ENCODE measurements around the gene SLAMF9.

SLAMF9 gene

DNA sequence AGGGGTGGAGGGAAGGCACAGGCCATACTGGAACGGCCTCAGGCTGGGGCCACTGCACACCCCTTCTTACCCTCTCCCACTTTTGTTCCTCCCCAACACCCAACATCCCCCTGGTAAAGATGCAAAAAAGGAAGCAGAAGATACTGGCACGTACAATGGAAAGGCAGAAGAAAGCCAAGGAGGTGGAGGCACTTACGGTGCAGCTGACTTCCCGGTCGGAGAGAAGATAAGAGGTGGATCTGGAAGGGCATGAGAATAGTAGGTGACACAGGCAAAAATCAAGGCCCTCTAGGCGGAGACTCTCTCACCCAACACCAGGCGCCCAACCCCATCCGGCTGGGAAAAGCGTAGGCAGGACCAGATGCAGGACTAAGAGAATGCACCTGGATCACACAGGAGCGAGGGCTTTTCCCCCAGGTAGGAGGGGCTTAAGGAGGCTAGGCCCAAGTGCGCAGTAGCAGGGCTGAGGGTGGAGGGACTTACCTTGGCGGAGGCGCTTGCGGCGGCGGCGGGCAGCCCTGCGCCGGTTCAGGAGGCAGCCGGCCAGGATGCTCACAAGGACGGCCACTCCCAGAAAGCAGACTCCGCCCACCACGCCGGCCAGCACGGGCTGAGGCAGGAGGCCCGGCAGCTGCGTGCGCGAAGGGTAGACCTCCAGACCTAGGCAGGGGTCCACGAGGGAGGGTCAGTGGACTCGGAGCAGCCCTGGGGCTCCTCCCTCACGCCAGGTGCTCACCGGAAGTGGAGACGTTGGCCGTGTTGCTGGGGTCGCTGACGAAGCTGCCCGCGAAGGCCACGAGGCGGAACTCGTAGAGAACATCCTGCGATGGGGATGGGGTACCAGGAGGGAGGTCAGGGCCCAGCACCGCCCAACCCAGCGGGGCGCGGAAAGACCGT lies 24.6 kb downstream of the SLAMF9 start:
- Histone ChIP-seq H3K27ac (ENCODE audit: low read depth, low read length) (no peak overlapping the region), H3K9ac (ENCODE audit: low read depth in 1 of 2, low read length in 2 of 2) (no peak overlapping the region)

DNA sequence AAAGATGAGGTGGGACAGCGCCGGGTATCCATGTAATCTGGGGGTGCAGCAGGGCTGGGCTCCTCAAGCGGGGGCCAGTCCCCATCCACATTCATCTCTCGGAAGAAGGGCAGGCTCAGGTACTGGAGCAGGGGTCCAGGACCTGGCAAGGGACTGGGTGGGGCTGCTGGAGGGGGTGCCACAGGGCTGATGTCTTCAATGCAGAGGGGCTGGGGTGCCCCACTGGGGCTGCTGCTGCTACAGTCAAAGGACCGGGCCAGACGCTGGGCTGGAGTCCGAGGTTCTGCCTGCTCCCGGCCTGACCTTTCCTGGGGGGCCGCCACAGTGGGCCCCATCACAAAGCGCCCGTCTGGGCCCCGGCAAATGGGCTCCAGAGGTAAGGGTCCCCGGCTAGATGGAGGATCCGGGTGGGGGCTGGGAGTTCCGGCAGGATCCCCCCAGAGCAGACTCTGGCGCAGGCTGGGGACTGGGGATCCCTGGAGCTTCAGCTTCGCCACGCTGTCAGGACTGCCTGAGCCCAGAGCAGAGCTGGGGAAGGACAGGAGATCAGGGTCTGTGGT lies 25.5 kb downstream of the SLAMF9 start:
- Histone ChIP-seq H3K9me3 (ENCODE audit: control insufficient read depth in 1 of 2, low read length in 2 of 2) (no peaks in the 10 kb centered on the region), H3K27ac (ENCODE audit: low read depth, low read length) (no peak overlapping the region), H3K4me1 (ENCODE audit: control insufficient read depth in 1 of 2, insufficient read depth in 2 of 2, low read length in 2 of 2) (peaks cover 19 to 26% of the 10 kb centered on the region in 2 donors), H3K27me3 (ENCODE audit: control insufficient read depth in 1 of 2, insufficient read depth in 2 of 2, low read length in 2 of 2) (no peaks in the 10 kb centered on the region), H3K36me3 (ENCODE audit: control insufficient read depth in 1 of 2, insufficient read depth in 2 of 2, low read length in 2 of 2) (no peaks in the 10 kb centered on the region), H3K9ac (ENCODE audit: low read depth in 1 of 2, low read length in 2 of 2) (no peak overlapping the region), H3K4me3 (ENCODE audit: low read depth in 1 of 2, low read length in 2 of 2) (no peak overlapping the region)

More for the DNA sequence above, 24.6 kb downstream of the SLAMF9 start:
- Histone ChIP-seq H3K36me3 (ENCODE audit: control insufficient read depth in 1 of 2, insufficient read depth in 2 of 2, low read length in 2 of 2) (no peaks in the 10 kb centered on the region), H3K4me3 (ENCODE audit: low read depth in 1 of 2, low read length in 2 of 2) (no peak overlapping the region), H3K4me1 (ENCODE audit: control insufficient read depth in 1 of 2, insufficient read depth in 2 of 2, low read length in 2 of 2) (peaks cover 19 to 23% of the 10 kb centered on the region in 2 donors), H3K9me3 (ENCODE audit: control insufficient read depth in 1 of 2, low read length in 2 of 2) (no peaks in the 10 kb centered on the region), H3K27me3 (ENCODE audit: control insufficient read depth in 1 of 2, insufficient read depth in 2 of 2, low read length in 2 of 2) (no peaks in the 10 kb centered on the region)

DNA sequence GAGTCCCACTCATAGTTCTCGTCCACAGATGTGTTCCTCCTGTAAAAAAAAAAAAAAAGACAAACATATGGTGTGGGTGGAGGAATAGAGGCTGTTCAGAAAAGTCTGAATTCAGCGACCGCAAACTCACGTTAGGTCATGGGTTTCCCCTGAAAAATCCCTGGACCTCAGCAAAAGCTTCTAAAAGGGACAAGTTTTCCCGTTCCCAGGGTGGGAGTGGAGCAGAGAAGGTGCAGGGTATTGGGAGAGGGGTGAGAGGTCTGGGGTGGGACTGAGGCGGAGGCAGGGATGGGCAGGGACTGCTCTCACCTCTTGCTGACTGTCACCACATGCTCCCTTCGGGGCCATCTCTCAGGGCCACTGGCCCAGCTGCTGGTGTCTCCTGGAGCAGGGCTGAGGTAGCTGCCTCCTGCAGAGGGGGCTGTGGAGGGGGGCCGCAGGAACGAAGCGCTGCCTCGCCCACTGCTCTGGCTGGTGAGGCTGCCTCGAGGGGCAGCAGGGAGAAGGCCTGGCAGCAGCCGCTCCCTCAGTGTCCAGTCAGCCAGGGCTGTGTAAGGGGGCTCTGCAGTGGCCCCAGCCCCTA lies 26.1 kb downstream of the SLAMF9 start:
- Histone ChIP-seq H3K9ac (ENCODE audit: low read depth in 1 of 2, low read length in 2 of 2) (no peak overlapping the region), H3K4me1 (ENCODE audit: control insufficient read depth in 1 of 2, insufficient read depth in 2 of 2, low read length in 2 of 2) (peaks cover 25 to 32% of the 10 kb centered on the region in 2 donors), H3K9me3 (ENCODE audit: control insufficient read depth in 1 of 2, low read length in 2 of 2) (no peaks in the 10 kb centered on the region), H3K27me3 (ENCODE audit: control insufficient read depth in 1 of 2, insufficient read depth in 2 of 2, low read length in 2 of 2) (no peaks in the 10 kb centered on the region), H3K4me3 (ENCODE audit: low read depth in 1 of 2, low read length in 2 of 2) (no peak overlapping the region), H3K36me3 (ENCODE audit: control insufficient read depth in 1 of 2, insufficient read depth in 2 of 2, low read length in 2 of 2) (no peaks in the 10 kb centered on the region), H3K27ac (ENCODE audit: low read depth, low read length) (no peak overlapping the region)

DNA sequence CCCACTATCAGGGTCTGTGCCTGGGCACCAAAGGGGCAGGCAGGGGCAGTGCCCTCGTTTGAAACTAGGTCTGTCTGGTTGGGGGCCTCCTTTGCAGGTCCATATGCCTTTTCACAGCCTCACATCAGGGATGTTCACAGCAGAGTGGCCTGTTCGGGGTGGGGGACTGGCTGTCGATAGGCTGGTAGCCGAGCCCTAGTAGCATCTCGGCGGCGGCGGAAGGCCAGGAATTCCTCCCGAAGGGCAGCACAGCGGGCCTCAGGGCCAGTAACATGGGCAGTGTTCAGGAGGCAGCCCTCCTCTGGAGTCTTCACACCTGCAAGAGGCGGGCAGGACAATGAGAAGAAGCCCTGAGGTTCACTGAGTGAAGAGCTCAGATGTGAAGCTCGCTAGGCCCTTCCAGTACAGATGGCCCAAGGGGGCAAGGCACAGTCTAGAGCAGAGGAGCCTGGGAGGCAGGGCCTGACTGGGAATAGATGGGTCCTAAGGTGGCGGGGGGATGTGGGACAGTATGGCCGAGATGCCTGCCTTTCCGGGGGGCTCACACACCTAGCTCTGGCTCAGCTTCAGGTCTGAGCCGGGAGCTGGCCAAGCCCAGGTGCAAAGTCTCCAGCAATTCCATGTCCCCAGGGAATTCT lies 26.7 kb downstream of the SLAMF9 start:
- H3K4me1 ChIP-seq (ENCODE audit: control insufficient read depth in 1 of 2, insufficient read depth in 2 of 2, low read length in 2 of 2) = peaks cover 31 to 38% of the 10 kb centered on the region in 2 donors
- H3K36me3 ChIP-seq (ENCODE audit: control insufficient read depth in 1 of 2, insufficient read depth in 2 of 2, low read length in 2 of 2) = no peaks in the 10 kb centered on the region
- no peak overlapping the region for H3K27ac ChIP-seq (ENCODE audit: low read depth, low read length)
- H3K4me3 ChIP-seq (ENCODE audit: low read depth in 1 of 2, low read length in 2 of 2) = no peak overlapping the region
- no peaks in the 10 kb centered on the region for H3K27me3 ChIP-seq (ENCODE audit: control insufficient read depth in 1 of 2, insufficient read depth in 2 of 2, low read length in 2 of 2)
- no peak overlapping the region for H3K9ac ChIP-seq (ENCODE audit: low read depth in 1 of 2, low read length in 2 of 2)
- no peaks in the 10 kb centered on the region for H3K9me3 ChIP-seq (ENCODE audit: control insufficient read depth in 1 of 2, low read length in 2 of 2)

DNA sequence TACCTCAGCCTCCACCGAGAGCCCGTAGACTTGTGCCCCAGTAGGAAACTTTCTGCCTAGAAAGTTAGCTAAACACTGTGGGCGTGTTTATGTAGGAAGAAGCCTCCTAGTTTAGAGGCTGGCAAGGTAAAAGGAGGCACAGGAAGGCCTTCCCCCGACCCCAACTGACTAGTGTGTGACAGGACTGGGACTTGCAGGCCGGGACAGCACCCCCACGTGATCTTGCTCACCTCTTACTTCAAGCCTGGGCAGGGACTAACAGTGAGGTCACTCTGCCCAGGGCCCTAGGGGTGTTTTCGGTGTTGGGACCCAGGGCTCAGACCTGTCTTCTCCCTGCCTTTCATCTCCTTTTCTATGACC lies 28.3 kb downstream of the SLAMF9 start:
- Histone ChIP-seq H3K9ac (ENCODE audit: low read depth in 1 of 2, low read length in 2 of 2) (peak overlapping the region; percentile 96 to 99), H3K4me1 (ENCODE audit: control insufficient read depth in 1 of 2, insufficient read depth in 2 of 2, low read length in 2 of 2) (peaks cover 48 to 54% of the 10 kb centered on the region in 2 donors), H3K27ac (ENCODE audit: low read depth, low read length) (peak overlapping the region; percentile 98), H3K36me3 (ENCODE audit: control insufficient read depth in 1 of 2, insufficient read depth in 2 of 2, low read length in 2 of 2) (peaks cover 3 to 5% of the 10 kb centered on the region in 2 donors), H3K4me3 (ENCODE audit: low read depth in 1 of 2, low read length in 2 of 2) (peak overlapping the region; percentile 96 to 98), H3K9me3 (ENCODE audit: control insufficient read depth in 1 of 2, low read length in 2 of 2) (no peaks in the 10 kb centered on the region), H3K27me3 (ENCODE audit: control insufficient read depth in 1 of 2, insufficient read depth in 2 of 2, low read length in 2 of 2) (no peaks in the 10 kb centered on the region)

DNA sequence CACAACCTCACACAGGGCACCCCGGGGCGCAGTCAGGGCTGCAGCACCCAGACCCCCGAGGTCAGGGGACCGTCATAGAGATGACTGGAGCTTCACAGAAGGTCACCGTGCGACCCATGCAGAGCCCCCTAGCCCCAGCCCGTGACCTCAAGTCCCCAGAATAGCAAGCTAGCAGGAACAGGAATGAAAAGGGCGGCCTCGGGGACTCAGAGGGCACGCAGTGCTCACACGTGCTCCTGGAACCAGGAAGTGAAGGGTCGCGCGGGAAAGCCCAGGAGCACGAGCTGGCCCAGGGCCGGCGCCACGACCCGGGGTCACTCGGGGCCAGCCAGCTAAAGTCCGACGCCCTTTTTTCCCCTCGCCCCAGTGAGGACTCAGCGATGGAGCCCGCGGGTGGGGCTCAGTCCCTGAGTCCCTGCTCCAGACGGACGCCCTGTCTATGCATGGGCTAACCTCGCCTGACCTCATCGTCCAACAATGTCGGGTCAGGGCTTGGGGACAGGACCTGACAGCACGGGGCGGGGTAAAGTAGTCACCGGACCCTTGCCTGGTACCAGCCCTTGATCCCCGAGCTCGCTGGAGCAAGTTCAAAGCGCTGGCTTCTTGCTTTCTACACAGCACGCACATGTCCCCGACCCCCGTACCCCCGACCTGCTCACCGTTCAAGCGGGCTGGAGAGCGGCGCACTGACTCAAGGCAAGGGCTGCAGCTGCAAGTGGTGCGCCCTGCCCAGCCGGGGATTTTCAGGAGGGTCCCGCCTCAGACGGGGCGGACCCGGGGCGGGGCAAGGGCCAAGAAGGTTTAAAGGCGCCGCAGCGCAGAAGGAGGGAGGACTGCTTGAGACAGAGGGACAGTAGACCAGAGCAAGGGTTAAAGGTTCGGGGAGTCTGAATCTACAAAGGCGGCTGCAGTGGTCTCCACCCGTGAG lies 29.0 kb downstream of the SLAMF9 start, which contains the start of gene TAGLN2:
TAGLN2 (minus strand) TSS at position 717 of the 928 bp plus-strand sequence. CDS start 4,998 bp downstream, outside the sequence.
- H3K27ac ChIP-seq (ENCODE audit: low read depth, low read length) = peak within 1 kb of the TSS; percentile 98
- H3K9me3 ChIP-seq (ENCODE audit: control insufficient read depth in 1 of 2, low read length in 2 of 2) = no peaks in the 10 kb centered on the region
- H3K9ac ChIP-seq (ENCODE audit: low read depth in 1 of 2, low read length in 2 of 2) = peak within 1 kb of the TSS; percentile 96 to 99
- peaks cover 7 to 11% of the 10 kb centered on the region in 2 donors for H3K36me3 ChIP-seq (ENCODE audit: control insufficient read depth in 1 of 2, insufficient read depth in 2 of 2, low read length in 2 of 2)
- peak within 1 kb of the TSS; percentile 96 to 98 for H3K4me3 ChIP-seq (ENCODE audit: low read depth in 1 of 2, low read length in 2 of 2)
- peaks cover 53 to 60% of the 10 kb centered on the region in 2 donors for H3K4me1 ChIP-seq (ENCODE audit: control insufficient read depth in 1 of 2, insufficient read depth in 2 of 2, low read length in 2 of 2)
- no peaks in the 10 kb centered on the region for H3K27me3 ChIP-seq (ENCODE audit: control insufficient read depth in 1 of 2, insufficient read depth in 2 of 2, low read length in 2 of 2)

DNA sequence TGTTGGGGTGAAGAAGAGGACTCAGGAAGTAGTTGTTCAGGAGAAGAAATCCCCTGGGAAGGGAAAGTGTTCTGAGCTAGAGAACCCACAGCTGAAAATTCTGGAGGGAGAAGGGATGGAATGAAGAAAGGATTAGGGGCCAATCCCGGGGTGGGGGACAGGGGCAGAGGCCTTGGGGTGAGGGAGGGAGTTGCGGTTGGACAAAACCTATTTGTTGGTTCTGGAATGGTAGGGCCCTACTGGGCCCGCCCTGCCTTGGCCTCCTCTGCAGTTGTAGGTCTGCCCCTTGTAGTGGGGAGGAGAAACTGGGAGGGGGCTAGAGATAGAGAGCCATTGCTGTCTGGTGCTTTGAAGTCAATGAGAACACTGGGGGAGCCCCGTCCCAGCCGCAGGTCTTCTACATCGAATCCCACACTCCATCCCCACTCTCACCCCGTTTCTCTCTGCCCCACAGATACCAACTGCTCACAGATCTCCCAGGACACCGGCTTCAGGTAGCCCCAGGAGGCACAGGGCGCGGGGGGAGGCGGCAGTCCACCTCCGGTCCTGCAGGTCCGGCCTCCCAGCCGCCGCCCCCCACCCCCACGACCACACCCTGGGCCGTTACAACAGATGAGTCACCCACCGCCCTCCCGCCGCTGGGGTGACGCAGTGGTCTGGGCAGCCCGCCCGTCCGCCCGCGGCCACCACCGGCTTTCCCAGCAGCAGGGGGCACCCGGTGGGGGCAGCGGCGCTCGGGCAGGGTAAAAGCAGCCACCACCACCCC lies 29.8 kb downstream of the SLAMF9 start:
- Histone ChIP-seq H3K4me3 (ENCODE audit: low read depth in 1 of 2, low read length in 2 of 2) (peak overlapping the region; percentile 96 to 98), H3K27me3 (ENCODE audit: control insufficient read depth in 1 of 2, insufficient read depth in 2 of 2, low read length in 2 of 2) (no peaks in the 10 kb centered on the region), H3K9me3 (ENCODE audit: control insufficient read depth in 1 of 2, low read length in 2 of 2) (no peaks in the 10 kb centered on the region), H3K4me1 (ENCODE audit: control insufficient read depth in 1 of 2, insufficient read depth in 2 of 2, low read length in 2 of 2) (peaks cover 56 to 62% of the 10 kb centered on the region in 2 donors), H3K9ac (ENCODE audit: low read depth in 1 of 2, low read length in 2 of 2) (peak overlapping the region; percentile 96 to 99), H3K27ac (ENCODE audit: low read depth, low read length) (peak overlapping the region; percentile 98), H3K36me3 (ENCODE audit: control insufficient read depth in 1 of 2, insufficient read depth in 2 of 2, low read length in 2 of 2) (peaks cover 15 to 20% of the 10 kb centered on the region in 2 donors)

DNA sequence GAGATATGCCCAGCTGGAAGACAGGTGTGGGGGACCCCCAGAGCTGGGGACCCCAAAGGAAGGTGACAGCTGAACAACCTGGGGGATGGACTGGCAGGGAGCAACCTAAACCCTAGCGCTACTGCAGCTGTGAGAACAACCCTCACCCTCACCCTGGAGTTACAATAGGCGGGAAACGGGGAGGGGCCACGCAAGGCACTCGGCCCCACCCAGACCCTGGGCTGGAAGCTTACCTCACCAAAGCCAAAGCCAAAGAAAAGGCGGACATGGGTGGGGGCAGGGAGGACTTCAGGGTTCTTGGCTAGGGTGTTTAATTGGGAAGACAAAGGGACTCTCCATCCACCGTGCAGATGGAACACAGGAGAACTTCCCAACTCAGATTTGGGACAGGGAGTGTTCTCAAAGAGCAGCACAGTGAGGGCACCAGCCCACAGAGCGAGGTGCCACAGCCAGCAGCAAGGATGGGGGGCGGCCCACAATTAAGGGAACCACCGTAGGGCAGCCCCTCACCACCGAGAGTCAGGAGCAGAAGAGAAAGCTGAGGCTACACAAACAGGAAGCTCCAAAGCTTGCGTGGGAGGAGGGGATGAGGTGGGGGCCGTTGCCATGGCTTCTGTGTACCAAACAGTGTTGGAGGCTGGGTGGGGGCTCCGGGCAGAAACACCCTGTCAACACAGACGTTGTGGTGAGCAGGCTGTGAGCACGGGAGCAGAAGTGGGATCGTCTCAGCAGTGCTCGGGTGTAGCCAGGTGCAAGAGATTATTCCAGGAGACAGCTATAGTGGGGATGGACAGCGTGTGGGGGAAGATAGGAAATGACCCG lies 30.6 kb downstream of the SLAMF9 start:
- H3K36me3 ChIP-seq (ENCODE audit: control insufficient read depth in 1 of 2, insufficient read depth in 2 of 2, low read length in 2 of 2) = peaks cover 21 to 27% of the 10 kb centered on the region in 2 donors
- H3K9ac ChIP-seq (ENCODE audit: low read depth in 1 of 2, low read length in 2 of 2) = peak overlapping the region; percentile 96 to 99
- peak overlapping the region; percentile 96 to 98 for H3K4me3 ChIP-seq (ENCODE audit: low read depth in 1 of 2, low read length in 2 of 2)
- no peaks in the 10 kb centered on the region for H3K27me3 ChIP-seq (ENCODE audit: control insufficient read depth in 1 of 2, insufficient read depth in 2 of 2, low read length in 2 of 2)
- H3K9me3 ChIP-seq (ENCODE audit: control insufficient read depth in 1 of 2, low read length in 2 of 2) = no peaks in the 10 kb centered on the region
- H3K4me1 ChIP-seq (ENCODE audit: control insufficient read depth in 1 of 2, insufficient read depth in 2 of 2, low read length in 2 of 2) = peaks cover 63 to 70% of the 10 kb centered on the region in 2 donors
- peak overlapping the region; percentile 98 for H3K27ac ChIP-seq (ENCODE audit: low read depth, low read length)
